Left renal pelvis (tissue), 4 donors: Measurements from ENCODE around the gene LIME1. TPM values are rescaled to one million over a fixed set of nuclear protein-coding genes. Genes with fewer than 3 reads are reported as not detected.

Source experiments
- DNase-seq, 4 donors: peaks; one replicate each; pipeline ENCODE4 v3.0.0-alpha.2; 2013; ENCODE audit warnings: low read depth in 4 of 4, low spot score in 3 of 4
- polyA plus RNA-seq, 4 donors: library from polyadenylated mRNA; unstranded; fragments of 120-200 nt; gene quantifications; one replicate each; pipeline ENCODE4 v1.2.1, GENCODE V29; 2013; ENCODE audit not compliant: insufficient read length in 4 of 4

LIME1 gene
- polyA plus RNA-seq, 4 donors: 4.0 to 14.9 (median 5.0) TPM

DNA sequence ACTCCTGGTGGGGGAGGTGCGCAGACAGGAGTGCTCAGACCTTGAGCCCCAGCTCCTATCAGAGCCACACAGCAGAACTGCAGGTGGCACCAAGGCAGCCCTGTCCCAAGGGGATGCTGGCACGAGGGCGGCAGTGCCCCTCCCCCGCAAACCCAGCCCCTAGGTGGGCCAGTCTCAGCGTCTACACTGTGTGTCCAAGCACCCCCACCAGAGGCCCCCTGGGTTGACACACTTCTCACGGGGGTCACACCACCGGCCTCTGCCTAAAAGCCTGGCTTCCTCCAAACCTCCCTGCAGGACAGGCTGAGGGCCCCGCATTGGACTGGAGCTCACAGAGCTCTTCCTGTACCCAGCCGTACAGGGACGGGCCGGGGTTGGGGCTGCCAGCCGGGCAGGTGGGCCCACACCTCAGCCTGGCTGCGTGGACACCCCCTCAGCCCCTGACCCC lies 11.2 kb downstream of the LIME1 start:
- no peak for DNase-seq

DNA sequence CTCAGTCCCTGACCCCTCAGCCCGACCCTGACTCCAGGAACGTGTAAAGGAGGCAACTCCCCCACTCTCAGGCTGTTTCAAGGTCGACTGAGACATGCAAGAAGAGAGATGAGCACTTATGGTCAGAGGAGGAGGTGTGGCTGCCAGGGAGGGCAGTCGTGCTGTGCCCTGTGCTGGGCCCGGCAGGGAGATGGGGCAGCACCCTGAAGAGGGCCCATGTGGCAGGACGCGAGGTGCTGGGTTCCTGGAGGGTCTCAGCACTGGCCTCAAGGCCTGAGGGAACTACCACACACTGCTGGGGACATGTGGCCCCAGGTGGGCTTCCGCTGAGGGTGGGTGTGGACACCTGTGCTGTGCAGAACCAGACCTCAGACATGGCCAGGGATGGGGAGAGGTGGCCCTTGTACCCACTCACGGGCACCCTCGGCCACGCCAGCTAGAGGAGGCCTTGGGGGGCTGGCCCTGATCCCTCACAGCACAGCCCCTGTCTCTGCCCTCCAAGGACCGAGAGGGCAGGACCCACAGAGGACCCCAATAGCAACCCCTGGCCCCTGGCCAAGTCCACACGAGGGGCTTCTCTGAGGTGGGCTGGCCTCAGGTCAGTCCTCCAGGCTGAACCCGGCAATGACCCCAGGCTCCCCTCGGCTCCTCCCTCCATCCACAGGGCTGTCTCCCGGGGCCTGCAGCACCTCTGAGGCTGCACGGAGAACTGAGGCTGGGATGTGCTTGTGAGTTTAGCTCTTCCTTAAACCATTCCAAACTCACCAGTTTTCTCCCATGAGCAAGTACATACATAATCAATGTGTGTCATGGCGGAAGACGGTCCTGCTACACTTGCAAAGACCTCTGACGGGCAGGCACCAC lies 11.8 kb downstream of the LIME1 start:
- DNase-seq: no peak

DNA sequence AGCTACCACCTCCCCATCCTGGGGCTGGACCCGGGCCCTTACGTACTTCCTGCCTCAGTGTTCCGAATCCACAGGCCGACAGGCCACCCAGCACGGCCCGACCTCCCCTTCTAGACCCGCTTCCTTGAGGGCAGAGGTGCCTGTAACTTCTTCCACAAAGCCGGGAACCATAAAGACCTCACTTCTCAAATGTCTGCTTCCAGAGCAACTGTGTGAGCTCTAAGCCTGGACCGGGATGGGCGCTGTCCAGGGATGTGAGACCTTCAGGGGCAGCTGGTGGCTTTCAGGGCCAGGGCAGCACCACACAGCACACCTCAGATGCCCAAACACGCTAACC lies 12.4 kb downstream of the LIME1 start:
- no peak for DNase-seq

DNA sequence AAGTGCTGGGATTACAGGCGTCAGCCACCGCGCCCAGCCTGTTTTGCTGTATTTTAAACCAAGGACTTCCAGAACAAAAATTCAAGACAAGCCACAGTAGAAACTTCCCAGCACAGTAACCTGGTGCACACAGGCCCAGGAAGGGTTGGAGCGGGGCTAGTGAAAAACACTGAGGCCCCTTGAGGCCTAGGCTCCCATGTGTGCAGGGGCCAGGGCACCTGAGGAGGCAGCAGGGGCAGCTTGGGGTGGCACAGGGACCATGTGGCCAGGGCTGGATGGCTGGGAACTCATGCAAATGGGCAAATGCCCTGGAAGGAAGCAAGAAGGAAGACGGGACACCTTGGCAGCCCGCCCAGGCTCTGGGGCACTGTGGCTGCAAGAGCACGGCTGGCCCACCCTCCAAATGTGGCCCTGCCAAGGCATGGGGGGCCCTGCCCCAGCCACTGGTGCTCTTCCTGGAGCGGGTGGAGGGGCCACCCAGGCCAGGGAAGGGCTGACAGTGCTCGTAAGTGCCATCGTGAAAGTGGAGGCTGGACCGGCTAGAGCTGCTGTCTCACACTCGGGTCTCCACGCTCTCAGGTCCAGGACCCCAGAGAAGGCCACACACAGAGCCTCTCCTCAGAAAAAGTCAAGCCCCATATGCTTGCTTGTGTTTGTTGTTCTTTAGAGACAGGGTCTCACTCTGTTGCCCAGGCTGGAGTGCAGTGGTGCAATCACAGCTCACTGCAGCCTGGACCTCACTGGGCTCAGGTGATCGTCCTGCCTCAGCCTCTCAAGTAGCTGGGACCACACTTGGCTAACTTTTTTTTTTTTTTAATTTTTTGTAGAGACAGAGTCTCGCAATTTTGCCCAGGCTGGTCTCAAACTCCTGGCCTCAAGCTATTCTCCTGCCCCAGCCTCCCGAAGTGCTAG lies 13.4 kb downstream of the LIME1 start:
- DNase-seq: no peak

DNA sequence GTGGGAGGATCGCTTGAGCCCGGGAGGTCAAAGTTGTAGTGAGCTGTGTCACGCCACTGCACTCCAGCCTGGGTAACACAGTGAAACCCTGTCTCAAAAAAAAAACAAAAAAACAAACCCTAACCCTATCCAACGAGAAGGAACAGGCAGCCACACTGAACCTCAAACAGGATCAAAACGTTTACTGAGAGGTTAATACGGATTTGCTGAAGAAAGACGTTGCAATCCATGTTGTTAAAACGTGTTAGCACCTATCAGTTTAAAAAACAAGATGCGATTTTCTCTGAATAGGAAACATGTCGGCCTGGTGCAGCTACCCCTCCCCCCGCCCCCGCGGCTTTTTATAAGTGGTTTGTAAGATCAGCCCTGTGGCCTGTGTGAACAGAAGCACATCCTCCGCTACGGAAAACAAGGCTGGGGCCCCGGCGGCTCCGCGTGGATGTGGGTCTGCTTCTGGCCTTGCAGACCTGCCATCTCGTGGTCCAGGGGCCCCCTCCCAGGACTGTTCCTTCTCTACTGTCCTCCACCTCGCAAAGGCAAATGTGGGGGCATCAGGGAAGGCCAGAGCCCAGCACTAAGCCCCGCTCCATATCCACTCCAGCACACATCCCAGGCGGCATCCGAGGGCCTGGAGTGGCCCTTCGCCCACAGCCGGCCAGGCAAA lies 14.5 kb downstream of the LIME1 start:
- no peak for DNase-seq

DNA sequence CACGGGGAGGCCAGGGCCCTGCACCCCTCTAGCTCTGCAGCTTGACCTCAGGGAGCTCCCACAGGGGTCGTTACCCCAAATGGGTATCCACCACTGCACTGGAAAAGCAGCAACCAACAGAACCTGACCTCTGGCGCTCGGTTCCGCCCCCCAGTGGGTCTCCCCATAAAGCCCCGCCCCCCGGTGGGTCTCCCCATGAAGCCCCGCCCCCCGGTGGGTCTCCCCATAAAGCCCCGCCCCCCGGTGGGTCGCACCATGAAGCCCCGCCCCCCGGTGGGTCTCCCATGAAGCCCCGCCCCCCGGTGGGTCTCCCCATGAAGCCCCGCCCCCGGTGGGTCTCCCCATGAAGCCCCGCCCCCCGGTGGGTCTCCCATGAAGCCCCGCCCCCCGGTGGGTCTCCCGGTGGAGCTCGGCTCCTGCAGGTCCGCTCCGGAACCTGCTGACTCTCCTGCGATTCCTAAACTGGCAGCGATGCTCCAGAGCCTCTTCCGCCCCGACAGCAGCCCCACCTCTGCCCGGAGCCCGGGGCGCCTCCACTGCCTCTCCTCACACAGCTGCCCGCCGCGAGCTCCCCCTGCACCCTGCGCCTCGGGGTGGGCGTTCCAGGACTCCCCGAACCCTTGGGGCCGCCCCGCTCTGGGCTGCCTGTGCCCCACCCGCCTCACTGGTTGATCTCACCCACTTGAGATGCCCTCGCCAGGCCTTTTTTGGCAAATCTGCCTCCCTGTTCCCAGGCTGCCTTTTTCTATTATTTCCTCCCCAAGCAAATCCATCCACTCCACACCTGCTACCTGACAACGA lies 15.2 kb downstream of the LIME1 start:
- no peak for DNase-seq

DNA sequence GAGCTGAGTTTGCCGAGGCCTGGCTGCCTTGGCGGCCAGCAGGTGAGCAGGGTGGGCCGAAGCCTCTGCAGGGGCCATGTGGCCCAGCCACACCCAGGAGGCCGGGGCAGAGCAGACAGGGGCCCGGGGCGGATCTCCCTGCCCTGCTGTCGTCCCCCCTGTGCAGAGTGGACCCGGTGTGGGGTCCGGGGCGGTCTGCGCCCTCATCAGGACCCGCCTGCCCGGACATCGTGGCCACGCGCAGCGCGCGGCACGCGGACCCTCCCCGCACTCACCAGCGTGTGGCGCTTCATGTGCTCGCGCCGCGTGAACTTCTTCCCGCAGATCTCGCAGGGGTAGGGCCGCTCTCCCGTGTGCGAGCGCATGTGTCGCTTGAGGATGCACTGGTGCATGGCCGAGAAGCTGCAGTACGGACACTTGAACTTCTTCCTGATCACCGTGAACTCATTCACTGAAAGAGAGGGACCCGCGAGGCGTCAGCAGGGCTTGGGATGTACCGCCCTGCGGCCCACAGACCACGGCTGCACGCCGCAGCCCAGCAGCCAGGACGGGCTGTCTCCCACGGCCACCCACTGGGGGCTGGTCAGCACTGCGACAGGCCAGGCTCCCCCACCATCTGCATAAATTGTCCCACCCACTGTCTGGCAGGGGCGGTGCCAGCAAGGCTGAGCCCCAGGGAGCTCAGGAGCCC lies 16.1 kb downstream of the LIME1 start:
- no peak for DNase-seq

DNA sequence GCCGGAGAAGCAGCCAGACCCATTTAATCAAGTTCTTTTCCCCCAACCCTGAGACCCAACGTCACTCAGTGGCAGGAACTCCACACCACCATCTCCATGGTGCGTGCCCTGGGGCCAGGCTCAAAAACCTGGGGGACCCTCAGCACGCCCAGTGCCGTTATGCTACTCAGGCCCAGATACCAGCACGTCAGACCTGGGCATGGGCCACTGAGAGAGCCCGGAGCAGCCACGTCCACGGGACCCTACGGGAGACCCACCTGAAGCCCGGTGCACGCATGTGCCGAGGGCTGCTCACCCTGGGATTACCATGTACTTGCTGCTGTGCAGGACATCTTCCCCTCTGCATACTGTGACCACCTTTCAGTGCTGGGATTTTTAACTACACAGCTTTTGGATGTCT lies 16.9 kb downstream of the LIME1 start:
- DNase-seq: no peak

DNA sequence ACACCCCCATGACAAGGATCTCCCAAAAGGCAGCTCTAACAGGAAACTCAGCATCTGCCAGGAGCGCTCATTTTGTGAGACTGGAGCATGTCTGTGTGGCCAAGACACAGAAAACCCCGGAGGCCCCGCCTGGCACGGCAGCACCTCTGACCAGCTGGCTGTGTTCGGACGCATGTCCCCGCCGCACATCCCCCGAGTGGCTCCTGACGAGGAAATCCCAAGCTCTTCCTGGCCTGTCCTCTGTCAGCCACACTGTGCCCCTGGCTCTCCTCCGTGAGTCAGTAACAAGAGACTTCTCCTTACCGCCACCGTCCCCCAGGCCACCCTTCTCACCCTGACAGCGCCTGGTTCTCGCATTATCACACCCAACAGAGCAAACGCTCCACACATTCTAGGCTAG lies 17.5 kb downstream of the LIME1 start:
- no peak for DNase-seq

DNA sequence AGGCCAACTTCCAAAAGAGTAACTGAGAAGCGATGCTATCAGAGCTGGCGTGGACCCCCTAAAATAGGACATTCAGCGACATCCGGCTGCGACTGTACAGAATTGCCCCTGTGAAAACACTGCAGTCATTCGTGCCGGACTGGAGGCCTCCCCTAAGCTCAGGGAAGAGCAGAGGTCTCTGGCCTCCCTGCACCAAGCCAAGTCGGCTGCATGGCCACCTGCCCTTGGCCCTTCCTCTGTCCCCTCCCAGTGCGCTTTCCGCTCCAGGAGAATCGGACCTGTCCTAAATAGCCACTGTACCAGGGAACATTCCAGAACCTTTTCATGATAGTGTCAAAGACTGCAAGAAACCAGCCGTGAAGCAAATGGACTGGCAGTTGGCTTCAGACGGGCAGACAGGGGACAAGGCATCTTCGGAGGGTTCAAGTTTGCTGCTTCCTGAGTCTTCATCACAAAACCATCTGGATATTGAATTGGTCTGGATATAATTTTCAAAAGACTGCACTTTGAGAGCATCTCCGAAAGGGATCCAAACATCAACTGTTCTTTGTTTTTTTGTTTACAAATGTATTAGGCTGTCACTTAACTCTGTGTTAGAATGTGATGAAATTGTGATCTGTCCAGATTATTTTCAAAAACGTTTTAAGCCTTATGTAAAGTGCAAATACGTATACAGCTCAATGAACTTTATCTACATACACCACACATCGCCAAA lies 19.6 kb downstream of the LIME1 start:
- no peak for DNase-seq

DNA sequence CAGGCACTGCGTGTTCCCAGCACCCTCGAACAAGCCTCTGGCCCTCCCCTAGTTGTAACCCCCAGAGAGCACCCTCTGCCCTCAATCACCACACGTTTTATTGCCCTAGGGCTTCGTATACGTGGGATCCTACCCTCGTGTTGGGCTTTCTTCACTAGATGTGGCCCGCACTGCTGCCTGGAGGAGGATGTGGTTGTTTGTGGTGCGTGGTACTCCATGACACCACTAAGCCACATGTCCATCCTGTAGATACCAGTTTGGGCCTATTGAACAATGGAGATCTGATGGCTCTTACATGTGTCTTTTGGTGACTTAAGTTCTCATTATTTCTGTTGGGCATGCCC lies 20.2 kb downstream of the LIME1 start:
- no peak for DNase-seq

DNA sequence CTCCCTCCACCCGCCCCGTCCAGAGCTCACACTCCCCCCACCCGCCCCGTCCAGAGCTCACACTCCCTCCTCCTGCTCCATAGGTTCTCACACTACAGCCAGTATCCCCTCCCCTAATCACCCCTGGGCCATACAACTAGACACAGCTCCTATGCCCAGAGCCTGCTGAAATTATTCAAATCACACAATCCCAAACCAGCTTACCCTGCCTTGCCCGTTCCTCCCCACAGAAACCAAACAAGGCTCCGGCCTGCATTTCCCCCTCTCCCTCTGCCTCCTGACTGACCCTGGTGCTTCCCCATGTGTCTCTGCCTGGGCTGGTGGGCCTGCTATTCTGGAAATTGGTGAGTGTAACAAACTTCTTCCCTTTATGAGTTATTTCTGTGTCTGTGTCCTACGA lies 21.7 kb downstream of the LIME1 start:
- no peak for DNase-seq

DNA sequence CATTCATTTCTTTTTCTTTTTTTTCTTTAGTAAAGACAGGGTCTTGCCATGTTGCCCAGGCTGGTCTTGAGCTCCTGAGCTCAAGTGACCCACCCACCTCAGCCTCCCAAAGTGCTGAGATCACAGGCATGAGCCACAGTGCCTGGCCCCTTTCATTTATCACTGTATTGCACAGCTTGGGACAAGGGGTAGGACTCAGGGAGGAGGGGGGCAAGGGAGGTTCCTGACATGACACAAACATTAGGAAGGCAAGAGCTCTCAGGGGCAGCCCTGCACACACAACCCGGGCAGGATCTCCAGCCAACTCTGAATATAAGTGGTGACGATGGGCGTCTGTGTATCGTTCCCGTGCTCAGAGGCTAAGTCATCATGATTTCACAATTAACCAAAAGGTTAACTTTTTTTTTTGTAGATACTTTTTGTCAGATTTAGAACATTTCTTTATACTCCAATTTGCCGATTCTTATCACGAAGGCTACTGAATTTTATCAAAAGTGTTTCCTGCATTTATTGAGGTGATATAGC lies 23.0 kb downstream of the LIME1 start:
- DNase-seq: no peak

DNA sequence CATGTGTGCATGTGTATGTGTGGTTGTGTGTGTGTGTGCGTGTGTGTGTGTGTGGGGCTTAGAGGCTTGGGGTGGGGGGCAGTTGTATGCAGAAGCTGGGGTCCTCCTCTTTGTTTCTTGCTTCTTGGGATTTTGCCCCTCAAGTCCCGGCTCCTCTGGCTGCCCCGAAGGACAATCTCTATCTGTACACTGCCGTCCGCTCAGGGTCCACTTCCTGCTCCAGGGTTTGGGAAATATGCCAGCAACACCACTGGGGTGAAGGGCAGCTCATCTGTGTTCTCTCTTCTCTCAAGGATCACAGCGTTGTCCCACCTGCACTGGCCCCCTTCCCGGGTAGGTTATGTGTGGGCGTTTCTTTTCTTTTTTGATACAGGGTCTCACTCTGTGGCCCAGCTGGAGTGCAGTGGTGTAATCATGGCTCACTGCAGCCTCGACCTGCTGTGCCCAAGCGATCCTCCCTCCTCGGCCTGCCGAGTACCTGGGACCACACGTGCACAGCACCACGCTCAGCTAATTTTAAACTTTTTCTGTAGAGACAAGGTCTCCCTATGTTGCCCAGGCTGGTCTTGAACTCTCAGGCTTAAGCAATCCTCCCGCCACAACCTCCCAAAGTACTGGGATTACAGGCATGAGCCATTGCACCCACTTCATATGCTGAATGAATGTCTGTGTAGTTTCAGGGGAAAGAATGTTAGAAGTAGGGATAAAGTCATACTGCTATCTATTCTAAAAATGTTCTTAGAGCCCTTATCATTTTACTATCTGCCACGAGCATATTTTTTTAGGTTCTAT lies 28.8 kb downstream of the LIME1 start:
- no peak for DNase-seq

DNA sequence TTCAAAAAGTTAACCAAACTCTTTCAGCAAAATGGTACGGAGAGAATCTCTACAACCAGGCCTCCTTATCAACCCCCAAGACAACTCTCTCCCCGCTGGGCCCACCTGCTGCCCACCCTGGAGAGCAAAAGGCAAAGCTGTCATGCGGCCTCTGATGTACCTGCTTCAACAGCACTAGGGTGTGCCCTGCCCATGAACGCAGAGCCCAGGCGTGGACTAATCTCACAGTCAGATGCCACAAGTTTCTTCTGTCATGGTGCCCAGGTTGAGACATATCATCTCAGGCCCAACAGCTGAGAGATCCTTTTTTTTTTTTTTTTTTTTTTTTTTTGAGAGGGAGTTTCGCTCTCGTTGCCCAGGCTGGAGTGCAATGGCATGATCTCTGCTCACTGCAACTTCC lies 29.4 kb downstream of the LIME1 start:
- DNase-seq: no peak

DNA sequence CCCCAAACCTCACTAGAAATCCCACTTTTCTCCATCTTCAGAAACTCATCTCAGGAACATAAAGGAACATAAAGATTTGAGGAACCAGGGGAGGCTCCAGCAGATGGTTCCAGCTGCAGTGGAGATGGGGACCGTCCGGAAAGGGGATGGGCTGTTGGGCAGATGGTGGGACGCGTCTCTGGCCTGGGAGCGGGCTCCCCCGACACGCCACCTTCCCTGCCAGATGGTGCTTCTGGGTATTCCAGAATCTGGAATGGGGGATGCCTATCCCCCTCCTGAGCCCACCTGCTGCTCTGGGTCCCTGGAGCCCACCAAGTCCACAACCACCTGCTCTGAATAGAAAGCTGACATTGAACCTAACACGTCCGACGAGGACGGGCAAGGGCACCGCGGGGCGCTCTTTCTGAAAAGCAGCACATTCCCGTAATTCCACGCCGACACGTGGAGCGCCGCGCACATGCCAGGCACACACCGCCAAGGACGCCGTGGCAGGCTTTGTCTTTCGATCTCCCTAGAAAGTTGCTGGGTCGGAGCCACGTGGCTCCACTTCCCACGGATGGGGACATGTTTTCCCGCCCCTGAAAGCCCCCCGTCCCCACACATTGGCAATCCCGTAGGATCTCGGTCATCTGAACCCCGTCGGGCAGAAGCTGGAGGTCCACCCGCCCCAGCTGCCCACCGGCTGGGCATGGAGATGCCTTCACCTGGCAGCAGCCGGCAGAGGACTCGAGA lies 30.4 kb downstream of the LIME1 start:
- no peak for DNase-seq

DNA sequence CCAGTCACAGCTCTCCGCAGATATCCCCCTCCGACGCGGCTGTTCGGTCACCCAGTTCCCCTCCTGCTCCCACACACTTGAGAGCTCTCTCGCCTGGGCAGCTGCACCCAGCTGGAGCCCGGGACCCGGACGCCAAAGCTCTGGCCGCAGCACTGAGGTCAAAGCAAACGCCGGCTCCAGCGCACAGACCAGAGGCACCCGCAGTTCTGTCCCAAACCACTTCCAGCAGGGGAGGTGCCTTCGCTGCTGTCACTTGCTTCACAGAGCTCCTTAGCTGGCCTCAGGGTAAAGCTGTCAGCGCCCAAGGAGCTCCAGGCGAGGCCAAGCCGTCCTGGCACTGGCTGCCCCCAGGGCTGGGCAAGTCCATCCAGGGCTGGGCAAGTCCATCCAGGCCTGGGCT lies 31.0 kb downstream of the LIME1 start:
- DNase-seq: no peak

DNA sequence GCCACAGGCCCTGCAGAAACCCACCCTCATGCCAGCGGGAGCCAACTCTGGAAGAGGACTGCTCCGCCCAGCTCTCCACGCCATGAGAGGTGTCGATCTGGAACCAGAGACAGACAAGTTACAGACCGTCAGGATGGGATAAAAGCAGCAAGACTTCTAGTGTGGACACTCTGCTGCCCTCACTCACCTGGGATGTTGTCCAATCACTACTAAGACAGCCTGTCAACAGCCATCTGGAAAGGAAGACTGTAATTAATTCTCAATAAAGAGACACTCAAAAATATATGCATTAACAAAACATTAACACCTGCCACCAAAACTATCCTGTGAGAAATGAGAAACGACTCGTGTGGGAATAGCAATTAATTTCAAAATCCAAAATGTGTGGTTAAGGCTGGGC lies 31.4 kb downstream of the LIME1 start:
- no peak for DNase-seq
